HG02884 (cell line): ENCODE measurements around the gene BTF3.
"Not testable (repeated sequence)": the region's sequence is repeated elsewhere in the genome, so short reads cannot be mapped to it uniquely, and the experiment has no call there.

Source experiments
- ATAC-seq: cut with Tn5 transposase; IDR thresholded peaks from one replicate; pipeline ENCODE4 v1.9.1; 2021; ENCODE audit warnings: mild to moderate bottlenecking, moderate library complexity; ENCODE audit not compliant: unreplicated experiment

Gene BTF3

GRCh38 chr5:73485715-73486114, 12.5 kb upstream of the BTF3 start:
- ATAC-seq = no peak

GRCh38 chr5:73486119-73486899, 11.9 kb upstream of the BTF3 start:
- ATAC-seq = no peak

- not testable (repeated sequence) for ATAC-seq
These were observed 11.0 kb upstream of the BTF3 start for GRCh38 chr5:73487257-73487656.

- ATAC-seq = no peak
These were observed 10.4 kb upstream of the BTF3 start for GRCh38 chr5:73487815-73488214.

- ATAC-seq = no peak
These were observed 9.4 kb upstream of the BTF3 start for GRCh38 chr5:73488806-73489205.

GRCh38 chr5:73490088-73490487, 8.2 kb upstream of the BTF3 start:
- no peak for ATAC-seq

- no peak for ATAC-seq
These were observed 7.1 kb upstream of the BTF3 start for GRCh38 chr5:73491155-73491554.

- no peak for ATAC-seq
These were observed 4.8 kb upstream of the BTF3 start for GRCh38 chr5:73493421-73493820.

- no peak for ATAC-seq
These were observed 3.5 kb upstream of the BTF3 start for GRCh38 chr5:73494721-73495120.

- no peak for ATAC-seq
These were observed 2.4 kb upstream of the BTF3 start for GRCh38 chr5:73495772-73496335.

GRCh38 chr5:73496984-73497457, 1.2 kb upstream of the BTF3 start:
- no peak for ATAC-seq

GRCh38 chr5:73497497-73498056, 665 bp upstream of the BTF3 start:
- ATAC-seq = no peak

GRCh38 chr5:73499187-73499586, 945 bp downstream of the BTF3 start:
- ATAC-seq = no peak

GRCh38 chr5:73499756-73500155, 1.5 kb downstream of the BTF3 start:
- no peak for ATAC-seq

GRCh38 chr5:73501406-73501805, 3.2 kb downstream of the BTF3 start:
- ATAC-seq = no peak

GRCh38 chr5:73506459-73506955, 8.3 kb downstream of the BTF3 start:
- no peak for ATAC-seq

GRCh38 chr5:73507062-73507461, 8.8 kb downstream of the BTF3 start:
- no peak for ATAC-seq

- ATAC-seq = not testable (repeated sequence)
These were observed 10.3 kb downstream of the BTF3 start for GRCh38 chr5:73508521-73508920.

- ATAC-seq = no peak
These were observed 15.8 kb downstream of the BTF3 start for GRCh38 chr5:73513996-73514395.

- no peak for ATAC-seq
These were observed 16.2 kb downstream of the BTF3 start for GRCh38 chr5:73514418-73514817.

GRCh38 chr5:73515232-73515631, 17.0 kb downstream of the BTF3 start:
- no peak for ATAC-seq
